SU-DHL-6 (cell line): ENCODE data around the gene DNMT3A.

Source experiments
- H2AFZ ChIP-seq: fragments of 200-600 bp; sonication (generic); 2 replicates; pipeline ENCODE4 v1.6.1; 2014; ENCODE audit warnings: low read depth, mild to moderate bottlenecking, moderate library complexity, mixed read lengths, antibody characterized with exemption, low read length; ENCODE audit not compliant: severe bottlenecking
- H3F3A ChIP-seq: fragments of 200-600 bp; shearing (Covaris generic); 2 replicates; pipeline ENCODE4 v1.6.0; 2016; ENCODE audit warnings: antibody characterized with exemption, mild to moderate bottlenecking; ENCODE audit not compliant: insufficient read depth
- H3K27ac ChIP-seq: fragments of 200-600 bp; sonication (generic); 2 replicates; pipeline ENCODE4 v1.5.1; 2016; ENCODE audit warnings: low read depth, mild to moderate bottlenecking, low read length, moderate library complexity, mixed read lengths
- H3K27me3 ChIP-seq: fragments of 200-600 bp; sonication (generic), shearing (Covaris generic); 2 replicates; pipeline ENCODE4 v1.6.0; 2014; ENCODE audit warnings: mild to moderate bottlenecking, low read length
- H3K36me3 ChIP-seq: fragments of 200-600 bp; sonication (generic); 2 replicates; pipeline ENCODE4 v1.6.1; 2014; ENCODE audit warnings: mild to moderate bottlenecking, low read length, mixed read lengths
- H3K4me2 ChIP-seq: fragments of 300-600, 200-600 bp; shearing (Covaris generic), sonication (generic); 2 replicates; pipeline ENCODE4 v1.6.0; 2014; ENCODE audit warnings: low read length, low read depth, mild to moderate bottlenecking; ENCODE audit not compliant: poor library complexity, severe bottlenecking
- H3K4me3 ChIP-seq: fragments of 200-600 bp; sonication (generic); 2 replicates; pipeline ENCODE4 v1.5.1; 2014; ENCODE audit warnings: antibody characterized with exemption, low read length, mild to moderate bottlenecking, mixed read lengths; ENCODE audit not compliant: insufficient read depth, poor library complexity, severe bottlenecking
- H3K79me2 ChIP-seq: fragments of 200-600 bp; sonication (generic); 2 replicates; pipeline ENCODE4 v1.6.1; 2014; ENCODE audit warnings: mild to moderate bottlenecking, low read length, moderate library complexity; ENCODE audit not compliant: insufficient read depth
- H3K9ac ChIP-seq: fragments of 200-600 bp; sonication (generic); 2 replicates; pipeline ENCODE4 v1.7.0; 2014; ENCODE audit warnings: mild to moderate bottlenecking, low read length
- H3K9me2 ChIP-seq: fragments of 200-600 bp; sonication (generic); replicated peaks from 2 replicates; pipeline ENCODE4 v1.6.1; 2014; ENCODE audit warnings: low read length; ENCODE audit not compliant: insufficient read depth
- H3K9me3 ChIP-seq: fragments of 200-600 bp; sonication (generic); 2 replicates; pipeline ENCODE4 v1.6.1; 2014; ENCODE audit warnings: low read length, mixed read lengths; ENCODE audit not compliant: insufficient read depth
- H4K20me1 ChIP-seq: fragments of 200-600 bp; sonication (generic); 2 replicates; pipeline ENCODE4 v1.6.1; 2014; ENCODE audit warnings: low read depth, mild to moderate bottlenecking, antibody characterized with exemption, low read length, moderate library complexity, mixed read lengths
- EZH2phosphoT487 ChIP-seq: fragments of 200-600 bp; sonication (generic), shearing (Covaris generic); conservative IDR thresholded peaks from 2 replicates; pipeline ENCODE4 v1.6.1; 2018; ENCODE audit warnings: mild to moderate bottlenecking, antibody characterized with exemption, low read length, moderate library complexity, mixed read lengths
- TF ChIP-seq, protein P1 (sequence below): fragments of 200-600 bp; sonication (generic); IDR thresholded peaks from one replicate; pipeline ENCODE4 v1.5.1; 2017; ENCODE audit warnings: antibody characterized with exemption, mild to moderate bottlenecking, low read length, moderate library complexity; ENCODE audit not compliant: insufficient read depth, poor library complexity, severe bottlenecking

Gene DNMT3A

DNA sequence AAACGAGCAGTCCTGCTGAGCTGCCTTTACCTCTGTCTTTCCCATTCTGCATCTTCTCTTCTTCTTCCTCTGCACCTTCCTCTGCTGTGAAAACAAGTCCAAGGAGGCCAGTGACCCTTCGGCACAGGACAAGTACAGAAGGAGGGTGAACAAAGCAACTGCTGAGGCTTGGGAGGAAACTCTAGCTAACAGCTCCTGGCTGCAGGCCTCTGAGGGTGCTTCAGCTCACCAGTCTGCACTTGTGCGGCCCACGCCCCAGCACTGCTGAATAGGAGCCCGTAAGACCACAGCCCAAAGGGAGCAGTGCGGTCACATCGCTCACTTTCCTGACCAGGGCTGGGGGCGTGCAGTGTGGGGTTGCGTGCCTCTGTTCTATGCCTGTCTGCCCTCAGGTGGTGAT lies 42.1 kb upstream of the DNMT3A start:
- TF ChIP-seq, protein P1, sequence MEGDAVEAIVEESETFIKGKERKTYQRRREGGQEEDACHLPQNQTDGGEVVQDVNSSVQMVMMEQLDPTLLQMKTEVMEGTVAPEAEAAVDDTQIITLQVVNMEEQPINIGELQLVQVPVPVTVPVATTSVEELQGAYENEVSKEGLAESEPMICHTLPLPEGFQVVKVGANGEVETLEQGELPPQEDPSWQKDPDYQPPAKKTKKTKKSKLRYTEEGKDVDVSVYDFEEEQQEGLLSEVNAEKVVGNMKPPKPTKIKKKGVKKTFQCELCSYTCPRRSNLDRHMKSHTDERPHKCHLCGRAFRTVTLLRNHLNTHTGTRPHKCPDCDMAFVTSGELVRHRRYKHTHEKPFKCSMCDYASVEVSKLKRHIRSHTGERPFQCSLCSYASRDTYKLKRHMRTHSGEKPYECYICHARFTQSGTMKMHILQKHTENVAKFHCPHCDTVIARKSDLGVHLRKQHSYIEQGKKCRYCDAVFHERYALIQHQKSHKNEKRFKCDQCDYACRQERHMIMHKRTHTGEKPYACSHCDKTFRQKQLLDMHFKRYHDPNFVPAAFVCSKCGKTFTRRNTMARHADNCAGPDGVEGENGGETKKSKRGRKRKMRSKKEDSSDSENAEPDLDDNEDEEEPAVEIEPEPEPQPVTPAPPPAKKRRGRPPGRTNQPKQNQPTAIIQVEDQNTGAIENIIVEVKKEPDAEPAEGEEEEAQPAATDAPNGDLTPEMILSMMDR, result no peak
- TF ChIP-seq EZH2phosphoT487, result no peak
- no peaks in the 10 kb centered on the region for H3K9me2 ChIP-seq
- H3K79me2 ChIP-seq, result no peaks in the 10 kb centered on the region

DNA sequence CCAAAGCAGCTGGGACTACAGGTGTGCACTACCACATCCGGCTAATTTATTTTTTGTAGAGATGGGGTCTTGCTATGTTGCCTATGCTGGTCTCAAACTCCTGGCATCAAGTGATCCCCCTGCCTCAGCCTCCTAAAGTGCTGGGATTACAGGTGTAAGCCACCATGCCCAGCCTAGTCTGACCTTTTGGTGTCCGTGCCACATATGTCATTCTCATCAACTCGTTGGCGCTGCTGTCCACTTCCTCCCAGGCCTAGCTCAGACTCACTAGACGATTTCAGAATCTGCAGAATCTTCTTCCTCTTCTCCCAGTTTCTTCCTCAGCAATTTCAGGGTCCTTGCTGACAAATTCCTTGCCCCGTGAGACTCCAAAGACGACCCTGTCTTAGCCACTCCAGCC lies 39.8 kb upstream of the DNMT3A start:
- no peak overlapping the region for H2AFZ ChIP-seq
- no peak overlapping the region for H3K4me3 ChIP-seq
- H3F3A ChIP-seq, result peaks cover 15% of the 10 kb centered on the region
- no peak overlapping the region for H3K9ac ChIP-seq
- H3K79me2 ChIP-seq, result no peaks in the 10 kb centered on the region
- H4K20me1 ChIP-seq, result no peaks in the 10 kb centered on the region
- H3K36me3 ChIP-seq, result no peaks in the 10 kb centered on the region
- H3K27ac ChIP-seq, result no peak overlapping the region; the same call in 1 of the 2 replicates
- H3K9me2 ChIP-seq, result no peaks in the 10 kb centered on the region
- no peak for TF ChIP-seq EZH2phosphoT487
- TF ChIP-seq, protein P1, result no peak
- H3K9me3 ChIP-seq, result no peaks in the 10 kb centered on the region
- no peaks in the 10 kb centered on the region for H3K27me3 ChIP-seq
- H3K4me2 ChIP-seq, result no peak overlapping the region

More for the DNA sequence above, 42.1 kb upstream of the DNMT3A start:
- H3K27me3 ChIP-seq, result no peaks in the 10 kb centered on the region
- H3K4me3 ChIP-seq, result no peak overlapping the region
- H3K9ac ChIP-seq, result no peak overlapping the region
- H4K20me1 ChIP-seq, result no peaks in the 10 kb centered on the region
- H3K27ac ChIP-seq, result no peak overlapping the region
- no peaks in the 10 kb centered on the region for H3K9me3 ChIP-seq
- no peaks in the 10 kb centered on the region for H3K36me3 ChIP-seq
- H3F3A ChIP-seq, result peaks cover 15% of the 10 kb centered on the region
- no peak overlapping the region for H3K4me2 ChIP-seq
- H2AFZ ChIP-seq, result no peak overlapping the region

DNA sequence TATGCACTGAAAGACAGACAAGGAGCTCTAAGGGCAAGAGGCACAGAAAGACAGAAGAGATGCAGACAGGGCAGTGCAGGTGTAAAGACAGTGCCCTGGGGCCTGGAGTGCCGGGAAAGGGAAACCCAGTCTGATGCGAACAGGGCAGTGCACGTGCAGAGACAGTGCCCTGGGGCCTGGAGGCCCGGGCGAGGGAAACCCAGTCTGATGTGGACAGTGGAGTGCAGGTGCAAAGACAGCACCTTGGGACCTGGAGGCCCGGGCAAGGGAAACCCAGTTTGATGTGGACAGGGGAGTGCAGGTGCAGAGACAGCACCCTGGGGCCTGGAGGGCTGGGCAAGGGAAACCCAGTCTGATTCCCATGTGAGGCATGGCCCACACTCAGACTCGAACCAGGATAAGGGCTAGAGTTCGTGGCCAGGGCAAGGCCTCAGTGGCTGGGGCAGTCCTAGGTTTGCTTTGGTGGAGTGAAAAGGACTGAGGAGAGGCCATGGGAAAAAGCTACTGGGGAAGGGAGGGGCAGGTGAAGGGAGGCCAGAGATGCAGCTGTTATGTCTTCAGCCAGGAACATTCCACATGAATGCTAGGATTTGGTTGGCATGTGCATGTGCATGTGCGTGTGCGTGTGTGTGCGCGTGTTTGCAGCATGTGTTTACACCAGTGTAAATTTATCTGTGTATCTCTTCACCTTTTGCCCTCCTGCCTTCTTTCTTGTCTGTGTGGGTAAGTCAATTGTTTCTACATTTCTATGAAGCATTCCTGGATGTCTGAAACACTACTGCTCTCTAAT lies 39.1 kb upstream of the DNMT3A start:
- H3K27me3 ChIP-seq, result no peaks in the 10 kb centered on the region
- TF ChIP-seq, protein P1, result no peak
- no peak for TF ChIP-seq EZH2phosphoT487
- peaks cover 15% of the 10 kb centered on the region for H3F3A ChIP-seq
- H2AFZ ChIP-seq, result no peak overlapping the region
- H3K4me3 ChIP-seq, result no peak overlapping the region
- no peaks in the 10 kb centered on the region for H3K9me2 ChIP-seq
- H4K20me1 ChIP-seq, result no peaks in the 10 kb centered on the region
- H3K4me2 ChIP-seq, result peak overlapping the region; percentile 32
- H3K79me2 ChIP-seq, result no peaks in the 10 kb centered on the region
- peak overlapping the region; percentile 16; the same call in 1 of the 2 replicates for H3K9ac ChIP-seq
- no peaks in the 10 kb centered on the region for H3K9me3 ChIP-seq
- H3K36me3 ChIP-seq, result no peaks in the 10 kb centered on the region
- peak overlapping the region; percentile 49 for H3K27ac ChIP-seq
